HEK293T (cell line): Measurements from ENCODE around the gene ZNF821.
"Not testable (repeated sequence)": the region's sequence is repeated elsewhere in the genome, so short reads cannot be mapped to it uniquely, and the experiment has no call there.

Source experiments
- ELF4 ChIP-seq: fragments of 450-650 bp; IDR thresholded peaks from 2 replicates; pipeline ENCODE4 v1.6.1; 2017; ENCODE audit warnings: antibody characterized with exemption
- HDGF ChIP-seq: fragments of 450-650 bp; IDR thresholded peaks from 2 replicates; pipeline ENCODE4 v1.6.1; 2017; ENCODE audit warnings: antibody characterized with exemption, borderline replicate concordance
- SP1 ChIP-seq: fragments of 450-650 bp; IDR thresholded peaks from 2 replicates; pipeline ENCODE4 v1.6.1; 2017
- ZNF384 ChIP-seq: fragments of 450-650 bp; IDR thresholded peaks from 2 replicates; pipeline ENCODE4 v1.6.1; 2016

DNA sequence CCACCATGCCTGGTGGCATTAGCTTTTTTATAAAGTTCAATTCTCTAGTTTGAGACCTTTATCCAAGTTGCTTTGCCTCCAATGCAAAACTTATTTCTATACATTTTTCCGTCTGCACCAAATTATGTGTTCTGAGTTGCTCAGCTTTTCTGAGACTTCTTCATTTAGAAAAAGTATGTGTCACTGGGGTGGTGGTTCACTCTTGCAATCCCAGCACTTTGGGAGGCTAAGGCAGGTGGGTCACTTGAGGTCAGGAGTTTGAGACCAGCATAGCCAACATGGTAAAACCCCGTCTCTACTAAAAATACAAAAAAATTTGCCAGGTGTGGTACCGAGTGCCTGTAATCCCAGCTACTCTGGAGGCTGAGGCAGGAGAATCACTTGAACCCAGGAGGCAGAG is 52.3 kb downstream of the ZNF821 start:
- TF ChIP-seq ZNF384, HDGF, SP1, ELF4: not testable (repeated sequence)
